LNCAP (cell line): ENCODE results near the gene UNK.

Experiments
- CTCF ChIP-seq: fragments of 450-650 bp; IDR thresholded peaks from 2 replicates; pipeline ENCODE4 v1.5.1; 2017; ENCODE audit warnings: mild to moderate bottlenecking

Gene UNK

GRCh38 chr17:75844530-75845057 lies 60.0 kb downstream of the UNK start:
- TF ChIP-seq CTCF, result no peak

GRCh38 chr17:75845058-75845711 lies 60.6 kb downstream of the UNK start:
- peak; percentile 70 for TF ChIP-seq CTCF

GRCh38 chr17:75845933-75846691 lies 61.5 kb downstream of the UNK start:
- no peak for TF ChIP-seq CTCF

- TF ChIP-seq CTCF, result no peak
These were observed 62.3 kb downstream of the UNK start for GRCh38 chr17:75846692-75847613.

GRCh38 chr17:75847614-75848522 lies 63.3 kb downstream of the UNK start:
- TF ChIP-seq CTCF, result no peak

- TF ChIP-seq CTCF, result peak; percentile 89
These were observed 64.1 kb downstream of the UNK start for GRCh38 chr17:75848523-75849278.
